Fibroblast of lung (primary cell): ENCODE data around the gene SLC6A9.

Source experiments
- CTCF ChIP-seq, 2 donors: IDR thresholded peaks in 1 of 2; conservative IDR thresholded peaks in 1 of 2; 1 replicate in 1 of 2; 2 replicates in 1 of 2; pipeline ENCODE4 v1.5.1; 2011 to 2012; ENCODE audit warnings: low read length in 2 of 2, control low read depth in 1 of 2, inconsistent platforms in 1 of 2, low read depth in 1 of 2, mild to moderate bottlenecking in 1 of 2
- EZH2 ChIP-seq: IDR thresholded peaks from 2 replicates; pipeline ENCODE4 v1.5.1; 2012; ENCODE audit warnings: low read length, control low read depth, mild to moderate bottlenecking; ENCODE audit errors: missing control alignments

- no peak for TF ChIP-seq EZH2
- TF ChIP-seq CTCF (conservative IDR thresholded peaks at IDR 0.05 in 1 of 2, IDR thresholded peaks at IDR 0.05 in 1 of 2; ENCODE audit: low read depth in 1 of 2, low read length in 2 of 2) = no peak
Observed at GRCh38 chr1:44072821-44073220, 41.6 kb upstream of the SLC6A9 start.
